Ramos (cell line): ENCODE data around the gene ARPC2.

Experiments
- in situ Hi-C: fragments of 300-500 bp; cut with MboI; formaldehyde crosslinking; loops from one replicate; pipeline ENCODE4 v1.14.3; 2022; ENCODE audit warnings: low sequenced_read_pairs; ENCODE audit not compliant: unreplicated experiment

ARPC2 gene

GRCh38 chr2:218214116-218214515 is 2.9 kb upstream of the ARPC2 start:
- in situ Hi-C loops: no loop called here

GRCh38 chr2:218216336-218216673 is 684 bp upstream of the ARPC2 start:
- in situ Hi-C loops: no loop called here

DNA sequence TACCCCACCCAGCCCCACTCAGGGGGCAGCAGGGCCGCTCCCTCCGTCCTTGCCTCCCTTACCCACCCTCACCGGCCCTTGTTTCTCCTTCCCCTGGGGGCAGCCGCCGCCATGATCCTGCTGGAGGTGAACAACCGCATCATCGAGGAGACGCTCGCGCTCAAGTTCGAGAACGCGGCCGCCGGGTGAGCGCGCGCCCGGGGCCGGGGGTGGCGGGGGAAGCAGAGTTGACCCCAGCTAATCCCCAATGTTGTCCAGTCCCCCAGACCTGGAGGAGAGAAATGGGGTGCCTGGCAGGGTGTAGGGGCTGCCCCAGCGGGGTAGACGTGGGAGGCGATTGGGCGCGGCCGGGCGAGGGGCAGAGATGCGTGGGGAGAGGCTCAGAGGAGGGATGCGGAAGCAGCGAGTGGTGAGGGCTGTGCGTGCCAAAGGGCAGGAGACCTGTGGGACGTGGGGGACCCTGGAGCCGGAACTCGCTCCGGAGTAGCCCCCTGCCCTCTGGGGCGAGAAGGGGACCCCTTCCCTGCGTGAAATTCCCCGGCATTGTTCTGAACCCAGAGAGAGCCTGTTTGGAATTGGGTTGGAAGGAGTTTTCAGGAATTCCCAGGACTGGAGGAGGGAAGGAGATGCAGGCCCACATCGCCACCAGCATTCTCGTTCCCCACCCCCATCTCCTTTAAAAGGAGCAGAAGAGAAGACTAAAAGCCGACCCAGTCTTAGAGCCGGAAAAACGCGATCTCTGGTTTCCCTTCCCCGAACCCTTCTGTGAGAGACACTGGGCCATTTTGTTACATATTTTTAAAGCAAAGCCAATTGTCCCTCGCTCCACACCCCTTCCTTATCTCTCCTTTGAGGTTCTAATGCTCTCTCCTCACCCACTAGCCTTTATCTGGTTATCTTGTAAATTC is 625 bp downstream of the ARPC2 start:
- in situ Hi-C loops: no loop called here

DNA sequence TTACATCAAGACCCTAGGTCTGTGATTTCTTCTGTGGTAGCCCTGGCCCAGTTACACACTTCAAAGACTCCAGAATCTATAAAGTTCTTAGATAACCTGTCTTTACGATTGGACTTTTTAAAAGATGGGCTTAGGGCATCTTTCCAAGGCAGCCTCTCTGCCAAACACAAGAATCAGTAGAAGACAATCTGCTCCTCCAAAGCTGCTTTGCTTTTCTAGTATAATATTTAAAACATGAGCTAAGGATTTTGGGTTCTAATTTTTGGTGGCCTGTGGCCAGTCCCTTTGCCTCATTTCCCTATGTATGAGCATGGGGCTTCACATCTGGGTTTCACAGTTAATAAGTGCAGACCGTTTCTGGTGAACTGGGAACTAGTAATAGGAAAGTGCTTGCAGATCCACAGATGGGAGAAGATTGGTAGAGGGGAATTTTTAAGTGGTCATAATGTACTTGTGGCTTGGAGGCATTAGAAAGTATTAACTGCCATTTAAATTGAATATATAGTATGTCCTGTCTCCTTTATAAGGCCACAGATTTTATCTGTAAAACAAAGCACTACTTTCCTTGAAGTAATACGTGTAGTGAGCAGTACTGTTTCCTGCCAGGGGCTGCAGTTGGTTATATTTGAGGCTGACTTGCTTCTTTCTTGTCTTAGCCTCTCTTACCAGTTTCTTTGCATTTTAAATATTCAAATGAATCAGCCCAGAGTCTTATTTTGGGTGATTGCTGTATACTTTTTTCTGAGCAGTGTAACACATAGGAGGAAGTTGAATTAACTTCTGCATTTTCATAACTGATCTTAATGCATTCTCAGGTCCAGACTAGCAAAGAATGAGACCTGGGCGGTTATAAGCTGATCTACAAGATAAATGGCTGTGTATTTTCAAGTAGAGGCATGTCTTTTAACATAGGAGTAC is 1.5 kb downstream of the ARPC2 start:
- in situ Hi-C loops: no loop called here

- in situ Hi-C loops: no loop called here
Observed at GRCh38 chr2:218219934-218220333, 2.9 kb downstream of the ARPC2 start.

DNA sequence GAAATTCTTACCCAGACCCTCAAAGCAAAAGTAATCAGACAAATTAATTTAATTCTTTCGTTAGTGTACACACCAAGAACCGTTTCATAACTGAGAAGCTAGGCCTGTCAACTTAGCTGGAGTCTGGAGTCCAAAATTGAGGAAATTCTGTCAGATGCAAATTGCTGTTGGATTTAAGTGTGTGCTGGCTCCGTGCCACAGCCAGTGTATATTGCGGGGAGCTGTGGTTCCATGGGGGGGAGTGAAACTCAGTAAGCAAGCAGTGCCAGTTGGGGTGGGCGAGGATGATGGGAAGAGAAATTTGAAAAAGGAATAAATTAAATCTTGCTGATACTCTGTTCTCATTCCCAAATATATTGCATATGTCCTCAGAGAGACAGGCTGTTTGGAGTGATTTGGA is 4.0 kb downstream of the ARPC2 start:
- in situ Hi-C loops: no loop called here

DNA sequence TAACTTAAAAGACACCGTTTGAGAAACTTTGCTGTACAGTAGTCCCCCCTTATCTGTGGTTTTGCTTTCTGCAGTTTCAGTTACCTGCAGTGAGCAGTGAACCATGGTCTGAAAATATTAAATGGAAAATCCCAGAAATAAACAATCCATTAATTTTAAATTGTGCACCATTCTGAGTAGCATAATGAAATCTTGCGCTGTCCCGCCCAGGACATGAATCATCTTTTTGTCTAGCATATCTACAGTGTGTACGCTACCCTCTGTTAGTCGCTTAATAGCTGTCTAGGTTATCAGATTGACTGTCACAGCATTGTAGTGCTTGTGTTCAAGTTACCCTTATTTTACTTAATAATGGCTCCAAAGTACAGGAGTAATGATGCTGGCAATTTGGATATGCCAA is 6.1 kb downstream of the ARPC2 start:
- in situ Hi-C loops: no loop called here

DNA sequence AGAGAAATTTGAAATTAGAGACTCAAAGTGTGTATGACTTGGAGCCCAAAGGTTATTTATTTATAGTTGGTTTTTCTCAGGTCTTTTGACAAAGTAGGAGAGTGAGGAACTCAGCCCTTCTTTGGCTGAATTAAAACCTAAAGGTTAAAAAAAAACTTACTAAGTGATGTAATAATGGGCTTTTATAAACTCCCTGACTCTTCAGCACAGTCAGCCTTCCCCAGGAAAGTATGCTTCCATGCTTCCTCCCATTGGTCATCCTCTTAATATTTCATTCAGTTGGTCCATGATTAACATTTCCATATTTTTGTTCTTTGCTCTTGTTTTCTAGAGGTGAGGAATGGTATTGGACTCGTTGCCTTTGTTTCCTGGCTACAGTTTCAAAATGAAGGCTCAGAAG is 7.2 kb downstream of the ARPC2 start:
- in situ Hi-C loops: no loop called here

DNA sequence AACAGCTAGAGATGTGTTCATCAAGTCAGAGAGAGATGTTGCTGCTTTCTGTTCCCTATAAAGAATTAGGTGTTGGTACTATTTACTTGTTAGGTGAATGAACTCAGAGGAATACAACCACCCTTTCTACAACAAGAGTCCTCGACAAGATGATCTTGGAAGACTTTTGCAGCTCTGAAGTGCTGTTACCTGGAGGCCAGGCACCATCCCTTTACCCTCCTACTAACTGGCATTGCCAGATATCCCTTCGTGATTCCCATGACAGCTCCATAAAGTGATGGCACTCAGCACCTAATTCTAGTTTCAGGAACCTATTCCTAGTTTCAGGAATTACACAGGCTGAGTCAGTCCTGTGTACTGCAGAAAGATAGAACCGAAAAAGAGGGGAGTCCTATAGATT is 9.9 kb downstream of the ARPC2 start:
- in situ Hi-C loops: no loop called here

DNA sequence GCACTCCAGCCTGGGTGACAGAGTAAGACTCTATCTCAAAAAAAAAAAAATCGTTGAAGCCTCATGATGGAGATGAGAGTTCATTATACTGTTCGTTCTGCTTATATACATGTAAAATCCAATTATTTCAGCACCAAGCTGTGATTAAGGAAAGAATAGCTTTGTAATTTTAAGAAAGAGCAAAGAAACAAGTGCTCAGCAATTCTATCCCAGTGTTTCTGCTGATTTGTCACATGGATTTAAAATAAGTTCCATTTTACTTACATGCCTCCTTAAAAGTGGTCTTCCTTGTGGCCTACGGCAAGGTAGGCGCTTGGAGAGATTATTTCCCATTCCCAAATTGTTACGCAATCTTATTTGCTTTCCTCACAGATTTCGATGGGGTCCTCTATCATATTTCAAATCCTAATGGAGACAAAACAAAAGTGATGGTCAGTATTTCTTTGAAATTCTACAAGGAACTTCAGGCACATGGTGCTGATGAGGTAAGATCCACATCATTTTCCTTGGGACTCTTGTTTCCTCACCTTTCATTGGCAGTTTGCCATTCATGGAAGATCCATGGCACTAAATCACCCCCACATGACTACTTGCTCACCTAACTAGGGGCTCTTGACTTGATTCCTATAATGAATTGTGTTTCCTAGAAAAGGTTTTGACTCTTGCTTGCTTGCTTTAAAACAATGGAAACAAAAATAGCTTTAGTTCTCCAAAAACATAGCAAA is 11.5 kb downstream of the ARPC2 start:
- in situ Hi-C loops: no loop called here

DNA sequence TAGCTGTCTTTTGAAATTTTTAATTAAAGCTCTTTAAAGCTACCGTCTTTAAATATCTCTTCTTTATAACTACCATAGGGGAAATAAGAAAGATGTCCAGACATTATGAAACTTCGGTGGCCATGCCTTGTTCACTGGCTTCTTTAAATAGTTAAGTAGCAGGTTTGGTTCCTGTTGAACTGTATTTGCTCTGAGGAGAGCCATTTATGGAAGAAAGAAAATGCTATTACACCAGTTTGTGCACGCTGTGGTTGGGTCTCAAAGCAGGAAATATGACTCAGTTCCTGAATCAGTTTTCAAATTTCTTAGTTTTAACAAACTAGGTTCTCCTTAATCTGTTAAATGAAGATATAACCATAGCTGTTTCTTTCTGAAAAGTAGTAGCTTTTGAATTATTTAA is 12.2 kb downstream of the ARPC2 start:
- in situ Hi-C loops: no loop called here

GRCh38 chr2:218229851-218230250 is 12.9 kb downstream of the ARPC2 start:
- in situ Hi-C loops: no loop called here

DNA sequence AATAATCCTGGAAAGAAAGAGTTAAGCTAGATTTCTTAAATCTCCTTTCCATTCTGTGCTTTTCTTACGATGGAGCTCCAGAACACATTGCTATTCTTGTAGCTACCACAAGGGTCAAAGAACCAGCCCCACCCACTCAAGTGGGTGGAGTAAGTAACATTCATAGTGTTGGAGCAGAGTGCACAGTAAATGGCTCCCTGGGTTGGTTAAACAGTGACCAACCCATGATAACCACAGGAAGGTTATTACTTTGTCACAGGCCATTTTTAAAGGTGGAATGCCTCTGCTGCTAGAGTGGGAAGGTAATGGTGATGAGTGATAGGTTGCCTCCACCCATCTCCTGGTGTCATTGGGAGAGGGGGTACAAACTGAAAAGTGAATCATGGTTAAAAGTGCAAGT is 13.9 kb downstream of the ARPC2 start:
- in situ Hi-C loops: no loop called here

DNA sequence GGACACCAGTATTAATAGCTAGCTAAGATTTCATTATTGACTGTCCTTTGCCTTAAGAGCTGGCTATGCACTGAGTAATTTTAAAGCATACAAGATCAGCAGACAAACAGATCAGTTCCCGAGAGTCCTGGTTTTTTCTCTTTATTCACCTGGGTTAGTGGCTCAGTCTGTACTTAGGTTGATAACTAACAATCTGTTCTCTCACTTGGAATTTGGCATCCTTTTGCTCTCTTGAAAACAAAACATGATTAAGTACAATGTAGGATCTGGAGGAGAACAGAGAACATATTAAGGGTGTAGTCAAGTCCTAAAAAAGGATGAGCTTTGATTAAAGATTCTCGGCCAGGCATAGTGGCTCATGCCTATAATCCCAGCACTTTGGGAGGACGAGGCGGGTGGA is 16.6 kb downstream of the ARPC2 start:
- in situ Hi-C loops: no loop called here

DNA sequence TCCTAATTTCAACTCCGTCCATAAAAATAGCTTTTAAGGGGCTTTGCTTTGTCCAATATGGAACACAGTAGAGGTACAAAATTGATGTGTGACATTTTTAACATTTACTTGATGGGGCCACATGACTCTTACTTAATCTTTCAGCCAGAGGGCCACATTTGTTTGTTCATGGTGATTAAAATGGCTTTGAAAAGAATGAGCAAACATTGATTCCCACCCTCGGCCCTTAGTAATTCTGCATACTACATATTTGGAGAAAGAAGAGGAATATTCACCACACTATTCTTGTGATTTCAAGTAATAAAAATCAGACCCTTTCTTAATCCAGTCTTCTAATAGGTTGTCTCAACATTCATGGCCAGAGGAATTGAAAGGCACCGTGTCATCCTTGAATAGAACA is 17.5 kb downstream of the ARPC2 start:
- in situ Hi-C loops: no loop called here

- in situ Hi-C loops: no loop called here
Observed at GRCh38 chr2:218235017-218235416, 18.0 kb downstream of the ARPC2 start.

DNA sequence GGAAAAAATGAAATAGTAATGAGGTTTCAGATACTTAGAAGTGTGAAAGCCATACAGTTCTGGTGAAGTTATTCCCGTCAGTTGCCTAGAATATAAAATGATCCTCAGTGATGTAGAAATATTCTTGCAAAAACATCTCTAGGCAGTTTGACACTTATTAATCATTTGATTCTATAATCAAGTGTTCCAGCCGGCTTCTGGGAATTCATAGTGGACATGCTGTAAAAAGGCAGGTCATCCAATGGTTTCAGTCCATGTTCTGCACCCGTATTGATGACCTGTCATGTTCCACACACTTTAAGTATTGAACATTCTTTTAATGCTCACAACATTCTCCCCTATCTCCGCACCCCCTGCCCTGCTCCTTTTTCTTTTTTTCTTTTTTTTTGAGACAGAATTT is 19.8 kb downstream of the ARPC2 start:
- in situ Hi-C loops: no loop called here

DNA sequence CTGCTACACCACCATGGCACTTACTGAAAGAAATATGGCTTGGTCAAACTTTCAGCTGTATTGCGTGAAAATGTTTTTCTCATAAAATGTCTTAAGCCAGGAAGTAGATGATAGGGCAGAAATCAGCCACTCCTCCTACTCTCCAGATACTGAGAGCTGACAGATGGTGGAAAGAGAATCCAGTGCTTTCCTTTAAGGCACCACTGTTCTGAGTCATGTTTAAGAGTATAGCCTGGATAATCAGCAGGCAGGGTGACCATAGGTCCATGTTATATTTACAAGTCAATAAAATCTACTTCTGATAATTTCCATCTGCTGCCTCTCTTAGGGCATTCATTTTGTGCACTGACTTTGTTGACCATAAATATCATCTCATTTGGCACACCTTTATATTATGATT is 21.9 kb downstream of the ARPC2 start:
- in situ Hi-C loops: no loop called here

DNA sequence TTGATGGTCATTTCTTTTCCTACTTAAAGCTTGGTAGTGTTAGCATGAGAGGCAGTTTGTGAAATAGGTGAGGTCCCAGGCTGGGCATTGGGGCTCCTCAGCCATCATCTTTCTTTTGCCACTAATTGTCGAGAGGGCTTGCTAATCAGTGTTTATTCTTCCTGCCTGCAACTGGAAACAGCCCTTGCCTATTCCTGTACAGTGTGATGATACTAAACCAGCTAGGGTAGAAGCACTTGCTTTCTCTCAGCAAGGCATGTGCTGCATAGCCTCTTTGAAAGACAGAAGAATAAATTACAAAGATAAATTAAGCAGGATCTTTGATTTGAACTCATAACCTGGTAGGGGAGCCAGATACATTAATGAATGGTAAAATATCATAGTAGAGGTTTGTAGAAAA is 27.2 kb downstream of the ARPC2 start:
- in situ Hi-C loops: no loop called here

DNA sequence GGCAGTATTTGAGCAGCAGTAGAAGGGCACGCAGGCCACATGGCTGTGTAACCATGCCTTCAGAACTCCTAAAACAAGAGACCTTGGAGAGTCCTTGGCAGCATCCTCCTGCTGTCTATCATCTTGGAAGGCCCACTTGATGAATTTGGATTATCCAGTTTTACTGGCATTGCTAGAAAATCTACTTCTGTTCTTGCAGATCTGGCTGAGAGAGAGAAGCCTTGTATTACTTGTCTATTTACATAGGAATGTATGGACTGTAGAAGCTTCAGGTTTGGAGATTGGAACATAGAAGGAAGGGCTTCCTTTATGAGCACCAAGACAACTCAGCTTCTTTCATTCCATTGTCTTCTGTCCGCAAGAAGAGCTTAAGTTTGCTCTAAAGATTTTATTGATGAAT is 27.7 kb downstream of the ARPC2 start:
- in situ Hi-C loops: no loop called here

- in situ Hi-C loops: no loop called here
Observed at GRCh38 chr2:218245214-218245613, 28.2 kb downstream of the ARPC2 start.
